NT2/D1 (cell line): Measurements from ENCODE around the gene NFIA.

Experiments used
- SUZ12 ChIP-seq: IDR thresholded peaks from 2 replicates; pipeline ENCODE4 v1.6.1; 2011; ENCODE audit not compliant: insufficient read length, insufficient read depth; ENCODE audit errors: extremely low read depth
- YY1 ChIP-seq: IDR thresholded peaks from 2 replicates; pipeline ENCODE4 v1.6.1; 2011; ENCODE audit not compliant: insufficient read length, insufficient read depth
- ZNF274 ChIP-seq: IDR thresholded peaks from 2 replicates; pipeline ENCODE4 v1.6.1; 2011; ENCODE audit warnings: mild to moderate bottlenecking, low read depth, low read length

DNA sequence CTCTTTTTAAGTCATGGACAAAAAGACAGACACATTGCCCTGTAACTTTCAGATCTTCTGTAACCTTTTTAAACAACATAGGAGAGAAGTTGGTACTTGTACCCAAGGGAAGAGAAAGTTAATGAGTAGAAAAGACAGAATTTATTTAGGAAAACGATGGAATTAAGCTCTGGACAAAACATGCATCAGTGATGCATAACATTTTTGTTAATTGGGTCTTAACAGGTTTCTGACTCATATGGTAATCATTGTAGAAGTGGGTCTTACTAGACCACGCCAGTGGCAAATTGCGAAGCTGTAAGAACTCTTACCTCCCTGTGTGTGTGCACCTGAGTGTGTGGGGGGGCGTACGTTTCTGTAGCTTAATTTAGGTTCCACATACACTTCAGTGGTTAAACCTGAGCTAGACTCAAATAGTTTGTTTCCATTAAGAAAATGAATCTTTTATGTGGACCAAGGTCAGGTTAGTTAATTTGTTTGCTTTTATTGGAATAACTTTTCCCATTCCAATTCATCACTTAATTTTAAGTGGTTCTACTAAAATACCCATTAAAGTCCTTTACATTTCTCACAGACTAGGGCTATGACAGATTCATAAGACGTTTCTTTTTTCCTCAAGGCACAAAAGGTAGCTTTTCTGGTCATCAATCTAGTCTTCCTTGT is 48.1 kb downstream of the NFIA start:
- TF ChIP-seq ZNF274 = no peak
- no peak for TF ChIP-seq SUZ12
- TF ChIP-seq YY1 = no peak
